Peyer's patch (tissue), 4 donors: Measurements from ENCODE around the gene MAP2K2. TPM values are rescaled to one million over a fixed set of nuclear protein-coding genes. Genes with fewer than 3 reads are reported as not detected.
"Not testable (repeated sequence)": the region's sequence is repeated elsewhere in the genome, so short reads cannot be mapped to it uniquely, and the experiment has no call there.

Source experiments
- DNase-seq, 3 donors: peaks; one replicate each; pipeline ENCODE4 v3.0.0-alpha.2; 2017 to 2019
- H3K27ac ChIP-seq, 4 donors: fragments of 200-600 bp; sonication (generic); one replicate each; pipeline ENCODE4 v1.5.1; 2016 to 2019
- H3K27me3 ChIP-seq, 2 donors: fragments of 200-600 bp; sonication (generic); one replicate each; pipeline ENCODE4 v1.5.1; 2019
- H3K36me3 ChIP-seq, 3 donors: fragments of 200-600 bp; sonication (generic); one replicate each; pipeline ENCODE4 v1.5.1; 2016 to 2019
- H3K4me1 ChIP-seq, 4 donors: fragments of 200-600 bp; sonication (generic); one replicate each; pipeline ENCODE4 v1.5.1; 2016 to 2019
- H3K4me3 ChIP-seq, 4 donors: fragments of 200-600 bp; sonication (generic); 1 replicate in 3 of 4; 2 replicates in 1 of 4; pipeline ENCODE4 v1.5.1; 2016 to 2019; ENCODE audit warnings: mild to moderate bottlenecking in 1 of 4
- H3K9me3 ChIP-seq, 4 donors: fragments of 200-600 bp; sonication (generic); one replicate each; pipeline ENCODE4 v1.5.1; 2016 to 2019; ENCODE audit warnings: mild to moderate bottlenecking in 1 of 4
- POLR2A ChIP-seq, 2 donors: fragments of 450-650 bp; IDR thresholded peaks; one replicate each; pipeline ENCODE4 v1.5.1; 2017; ENCODE audit warnings: antibody characterized with exemption in 2 of 2, mild to moderate bottlenecking in 2 of 2, moderate library complexity in 2 of 2
- total RNA-seq, 4 donors: library from RNA; depleted of rRNA; stranded (reverse); fragments of >200 nt; gene quantifications; one replicate each; pipeline ENCODE4 v1.1.0, GENCODE V29; 2016
- TF ChIP-seq, protein P1 (sequence below), 6 experiments: fragments of 450-650 bp in 4 of 6; fragments of 200-600 bp in 2 of 6; sonication (generic) in 1 of 6; IDR thresholded peaks; one replicate each; pipeline ENCODE4 v1.5.1; 2017 to 2019; ENCODE audit warnings: antibody characterized with exemption in 6 of 6, mild to moderate bottlenecking in 3 of 6, moderate library complexity in 1 of 6

The MAP2K2 gene
- total RNA-seq, 4 donors from 2014 or later, result 168 to 283 (median 220) TPM

DNA sequence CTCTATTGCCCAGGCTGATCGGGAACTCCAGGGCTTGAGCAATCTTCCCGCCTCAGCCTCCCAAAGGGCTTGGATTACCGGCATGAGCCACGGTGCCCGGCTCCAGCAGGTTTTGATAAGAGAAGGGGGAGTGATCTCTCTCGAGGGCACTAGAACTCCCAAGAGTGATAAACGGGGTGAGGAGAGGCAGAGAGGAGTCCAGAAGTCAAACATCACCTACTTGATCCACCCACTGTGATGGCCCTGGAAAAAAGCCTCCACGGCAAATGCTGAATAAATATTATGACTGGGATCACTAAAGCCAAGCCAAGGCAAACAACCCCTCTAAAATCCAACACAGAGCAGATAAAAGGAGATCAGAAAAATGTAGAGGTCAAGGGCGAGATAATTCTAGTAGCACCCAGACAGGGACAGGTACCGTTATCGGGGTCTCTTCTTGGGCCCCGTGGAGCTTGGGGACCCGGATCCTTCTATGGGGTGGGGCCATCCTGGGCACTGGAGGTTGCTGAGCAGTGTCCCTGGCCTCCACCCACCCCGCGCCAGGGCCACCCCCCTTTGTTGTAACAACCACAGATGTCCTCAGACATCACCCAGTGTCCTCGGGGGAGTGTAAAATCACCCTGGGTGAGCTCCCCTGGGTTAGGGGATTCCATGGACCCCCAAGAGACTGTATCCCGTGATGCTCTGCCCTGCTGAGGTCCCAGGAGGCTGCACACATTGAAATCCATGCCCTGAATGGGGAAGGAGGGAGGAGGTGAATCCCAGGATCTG lies 25.8 kb upstream of the MAP2K2 start:
- no peaks in the 10 kb centered on the region for H3K27me3 ChIP-seq
- peaks cover 0 to 39% (median 2%) of the 10 kb centered on the region in 4 donors for H3K4me1 ChIP-seq
- H3K27ac ChIP-seq, result peak overlapping the region in 3 of 4 donors; percentile 63 to 93 (median 85)
- H3K9me3 ChIP-seq, result no peaks in the 10 kb centered on the region
- DNase-seq, result peak in 2 of 3 donors; percentile 80 to 85
- H3K36me3 ChIP-seq, result no peaks in the 10 kb centered on the region
- H3K4me3 ChIP-seq, result no peak overlapping the region
- TF ChIP-seq, protein P1, sequence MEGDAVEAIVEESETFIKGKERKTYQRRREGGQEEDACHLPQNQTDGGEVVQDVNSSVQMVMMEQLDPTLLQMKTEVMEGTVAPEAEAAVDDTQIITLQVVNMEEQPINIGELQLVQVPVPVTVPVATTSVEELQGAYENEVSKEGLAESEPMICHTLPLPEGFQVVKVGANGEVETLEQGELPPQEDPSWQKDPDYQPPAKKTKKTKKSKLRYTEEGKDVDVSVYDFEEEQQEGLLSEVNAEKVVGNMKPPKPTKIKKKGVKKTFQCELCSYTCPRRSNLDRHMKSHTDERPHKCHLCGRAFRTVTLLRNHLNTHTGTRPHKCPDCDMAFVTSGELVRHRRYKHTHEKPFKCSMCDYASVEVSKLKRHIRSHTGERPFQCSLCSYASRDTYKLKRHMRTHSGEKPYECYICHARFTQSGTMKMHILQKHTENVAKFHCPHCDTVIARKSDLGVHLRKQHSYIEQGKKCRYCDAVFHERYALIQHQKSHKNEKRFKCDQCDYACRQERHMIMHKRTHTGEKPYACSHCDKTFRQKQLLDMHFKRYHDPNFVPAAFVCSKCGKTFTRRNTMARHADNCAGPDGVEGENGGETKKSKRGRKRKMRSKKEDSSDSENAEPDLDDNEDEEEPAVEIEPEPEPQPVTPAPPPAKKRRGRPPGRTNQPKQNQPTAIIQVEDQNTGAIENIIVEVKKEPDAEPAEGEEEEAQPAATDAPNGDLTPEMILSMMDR (IDR thresholded peaks at IDR 0.05), result no peak
- peak in 1 of 2 donors; percentile 75 for TF ChIP-seq POLR2A (IDR thresholded peaks at IDR 0.05)

DNA sequence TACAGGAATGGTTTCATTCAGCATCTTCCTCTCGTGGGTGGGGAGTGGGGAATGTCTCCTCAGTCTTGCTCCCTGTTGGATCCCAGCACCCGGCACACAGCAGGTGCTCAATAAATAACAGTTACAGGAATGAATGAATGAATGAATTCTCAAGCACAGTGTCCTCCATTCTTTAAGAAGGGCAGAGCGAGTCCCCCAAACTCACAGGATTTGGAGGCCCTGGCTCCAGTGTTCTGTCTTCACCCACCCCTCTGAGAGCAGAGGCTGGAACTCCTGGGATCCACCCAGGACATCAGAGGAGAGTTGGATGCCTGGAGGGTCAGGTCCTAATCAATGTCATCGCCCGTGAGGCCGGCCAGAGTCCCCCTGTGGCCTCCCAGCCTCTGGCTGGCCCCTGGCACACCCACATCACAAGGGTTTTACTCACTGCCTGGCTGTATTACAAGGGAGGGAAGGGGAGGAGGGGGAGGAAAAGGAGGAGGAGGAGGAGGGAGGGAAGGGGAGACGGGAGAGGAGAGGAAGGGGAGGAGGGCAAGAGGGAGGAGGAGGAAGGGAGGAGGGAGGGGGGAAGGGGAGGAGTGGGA lies 20.8 kb upstream of the MAP2K2 start:
- Histone ChIP-seq H3K27me3 (no peaks in the 10 kb centered on the region), H3K4me1 (peaks cover 0 to 39% (median 2%) of the 10 kb centered on the region in 4 donors)
- peak in 2 of 3 donors; percentile 80 to 84 for DNase-seq

DNA sequence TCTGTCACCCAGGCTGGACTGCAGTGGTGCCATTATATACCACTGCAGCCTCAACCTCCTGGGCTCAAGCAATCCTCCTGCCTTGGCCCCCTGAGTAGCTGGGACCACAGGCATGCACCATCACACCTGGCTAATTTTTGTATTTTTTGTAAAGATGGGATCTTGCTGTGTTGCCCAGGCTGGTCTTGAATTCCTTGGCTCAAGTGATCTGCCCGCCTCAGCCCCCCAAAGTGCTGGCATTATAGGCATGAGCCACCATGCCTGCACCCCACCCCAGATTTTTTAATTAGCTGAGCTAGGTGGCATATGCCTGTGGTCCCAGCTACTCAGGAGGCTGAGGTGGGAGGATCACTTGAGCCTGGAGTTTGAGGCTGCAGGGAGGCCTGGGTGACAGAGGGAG lies 19.0 kb upstream of the MAP2K2 start:
- Histone ChIP-seq H3K4me1 (peaks cover 0 to 30% (median 2%) of the 10 kb centered on the region in 4 donors), H3K27ac (peak overlapping the region in 3 of 4 donors; percentile 74 to 95 (median 92))
- not testable (repeated sequence) for DNase-seq

More for the DNA sequence above, 20.8 kb upstream of the MAP2K2 start:
- TF ChIP-seq, protein P1 (IDR thresholded peaks at IDR 0.05), result no peak
- TF ChIP-seq POLR2A (IDR thresholded peaks at IDR 0.05), result peak in 1 of 2 donors; percentile 59
- H3K36me3 ChIP-seq, result no peaks in the 10 kb centered on the region
- no peaks in the 10 kb centered on the region for H3K9me3 ChIP-seq
- peak overlapping the region in 2 of 4 donors; percentile 30 to 31 for H3K4me3 ChIP-seq
- H3K27ac ChIP-seq, result peak overlapping the region in 3 of 4 donors; percentile 74 to 95 (median 95)

DNA sequence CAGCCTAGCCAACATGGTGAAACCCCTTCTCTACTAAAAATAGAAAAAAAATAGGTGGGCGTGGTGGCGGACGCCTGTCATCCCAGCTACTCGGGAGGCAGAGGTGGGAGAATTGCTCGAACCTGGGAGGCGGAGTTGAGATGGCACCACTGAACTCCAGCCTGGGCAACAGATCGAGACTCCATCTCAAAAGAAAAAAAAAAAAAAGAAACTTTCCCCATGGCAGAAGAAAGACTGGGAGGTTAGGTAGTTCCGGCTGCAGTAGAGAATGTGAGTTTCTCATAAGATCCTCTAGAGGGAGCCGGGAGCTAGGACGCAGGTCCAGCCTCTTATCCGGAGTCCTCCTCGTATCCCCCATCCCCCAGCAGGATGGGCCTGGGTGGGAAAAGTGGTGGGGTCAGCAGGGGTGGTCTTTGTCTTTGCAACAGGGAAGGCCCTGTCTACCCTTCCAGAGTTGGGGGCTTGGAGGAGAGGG lies 16.4 kb upstream of the MAP2K2 start:
- H3K27me3 ChIP-seq, result no peaks in the 10 kb centered on the region
- peak overlapping the region in 1 of 4 donors; percentile 62 for H3K27ac ChIP-seq
- peak in 2 of 3 donors; percentile 67 for DNase-seq

More for the DNA sequence above, 19.0 kb upstream of the MAP2K2 start:
- not testable (repeated sequence) for H3K9me3 ChIP-seq, H3K27me3 ChIP-seq, H3K36me3 ChIP-seq, H3K4me3 ChIP-seq

DNA sequence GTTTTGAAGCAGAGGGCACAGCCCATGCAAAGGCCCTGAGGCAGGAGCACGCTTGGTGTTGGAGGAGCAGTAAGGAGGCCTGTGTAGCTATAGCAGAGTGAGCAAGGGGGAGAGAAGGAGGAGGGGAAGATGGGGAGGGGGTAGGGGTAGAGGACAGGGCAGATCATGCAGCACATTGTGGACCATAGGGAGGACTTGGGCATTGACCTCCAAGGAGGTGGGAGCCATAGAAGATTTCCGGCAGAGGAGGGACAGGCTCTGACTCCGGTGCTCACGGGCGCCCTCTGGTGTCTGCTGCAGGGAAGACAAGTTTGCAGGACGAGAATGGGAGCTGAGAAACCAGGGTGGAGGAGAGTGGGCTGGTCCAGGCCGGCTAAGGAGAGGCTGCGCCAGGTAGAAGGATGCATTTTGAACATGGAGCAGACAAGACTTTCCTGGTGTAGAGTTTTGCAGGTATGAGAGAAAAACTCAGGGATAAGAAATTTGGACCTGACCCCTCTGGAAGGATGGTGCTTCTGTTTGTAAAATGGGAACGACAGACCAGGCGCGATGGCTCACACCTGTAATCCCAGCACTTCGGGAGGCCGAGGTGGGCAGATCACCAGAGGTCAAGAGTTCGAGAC lies 15.8 kb upstream of the MAP2K2 start:
- H3K9me3 ChIP-seq, result no peaks in the 10 kb centered on the region
- peak overlapping the region in 1 of 4 donors; percentile 9 for H3K4me3 ChIP-seq
- H3K4me1 ChIP-seq, result peaks cover 0 to 25% (median 2%) of the 10 kb centered on the region in 4 donors
- no peak for TF ChIP-seq POLR2A (IDR thresholded peaks at IDR 0.05)
- TF ChIP-seq, protein P1 (IDR thresholded peaks at IDR 0.05), result peak; percentile 64 to 91 (median 86)
- DNase-seq, result peak; percentile 85 to 95 (median 94)
- no peaks in the 10 kb centered on the region for H3K36me3 ChIP-seq
- no peaks in the 10 kb centered on the region for H3K27me3 ChIP-seq
- peak overlapping the region in 1 of 4 donors; percentile 62 for H3K27ac ChIP-seq

More for the DNA sequence above, 16.4 kb upstream of the MAP2K2 start:
- Histone ChIP-seq H3K4me3 (peak overlapping the region in 1 of 4 donors; percentile 9), H3K4me1 (peaks cover 0 to 25% (median 2%) of the 10 kb centered on the region in 4 donors), H3K9me3 (no peaks in the 10 kb centered on the region), H3K36me3 (no peaks in the 10 kb centered on the region)
- no peak for TF ChIP-seq POLR2A (IDR thresholded peaks at IDR 0.05)
- TF ChIP-seq, protein P1 (IDR thresholded peaks at IDR 0.05), result peak; percentile 46 to 79 (median 64)
